GM10248 (cell line): ENCODE measurements around the gene TFE3.

ENCODE experiments used
- CTCF ChIA-PET: fragments of 300-600 bp; sonication (Branson Sonifier 250); formaldehyde crosslinking; extraction: SDS; loops from one replicate; lab custom pipeline; 2021; ENCODE audit warnings: antibody characterized with exemption; lab: Yijun Ruan, JAX
- POLR2A ChIA-PET: fragments of 350-650 bp; sonication (Branson Sonifier 250); formaldehyde crosslinking; extraction: SDS; loops from one replicate; lab custom pipeline; 2020; ENCODE audit warnings: antibody characterized with exemption; lab: Yijun Ruan, JAX
- DNase-seq: peaks from one replicate; pipeline ENCODE4 v3.0.0; 2012; ENCODE audit errors: extremely low spot score
- CTCF ChIP-seq: IDR thresholded peaks from 2 replicates; pipeline ENCODE4 v1.5.1; 2012; ENCODE audit warnings: mild to moderate bottlenecking, low read depth; ENCODE audit errors: extremely low read depth, missing control alignments, control extremely low read depth

TFE3 gene

GRCh38 chrX:49054073-49054762, 11.1 kb upstream of the TFE3 start:
- CTCF ChIA-PET: no interaction called here
- TF ChIP-seq CTCF: no peak
- DNase-seq: no peak
- POLR2A ChIA-PET: no interaction called here

- peak; percentile 79 for DNase-seq
- no peak for TF ChIP-seq CTCF
- CTCF ChIA-PET: interaction anchor here (1.1 kb wide), 1 partner anchor 10 kb away, joined by 3 read pairs; no protein-coding TSS in a partner anchor
- POLR2A ChIA-PET: no interaction called here
Measured at GRCh38 chrX:49053223-49054072, 10.3 kb upstream of the TFE3 start.

- no peak for TF ChIP-seq CTCF
- CTCF ChIA-PET: interaction anchor here (1.0 to 1.6 kb wide), 9 partner anchors 9 to 85 kb away, joined by 3 to 6 read pairs (median 4); partner anchors contain the start of genes CCDC120 and KCND1
- POLR2A ChIA-PET: interaction anchor here (0.9 kb wide), 1 partner anchor 42 kb away, joined by 3 read pairs; the partner anchor contains the start of gene GRIPAP1
- no peak for DNase-seq
Measured at GRCh38 chrX:49043987-49044281, 777 bp upstream of the TFE3 start.

- no peak for TF ChIP-seq CTCF
- DNase-seq: no peak
- CTCF ChIA-PET: interaction anchor here (1.0 to 1.6 kb wide), 5 partner anchors 12 to 121 kb away, joined by 3 to 5 read pairs (median 4); partner anchors contain the start of gene GRIPAP1
- POLR2A ChIA-PET: interaction anchor here (0.6 to 0.7 kb wide), 2 partner anchors 95 to 440 kb away, joined by 5 read pairs; no protein-coding TSS in a partner anchor
Measured at GRCh38 chrX:49042581-49043219, 457 bp downstream of the TFE3 start.

- CTCF ChIA-PET: interaction anchor here (1.0 to 1.6 kb wide), 4 partner anchors 40 to 122 kb away, joined by 3 to 4 read pairs (median 3); partner anchors contain the start of gene GRIPAP1
- POLR2A ChIA-PET: no interaction called here
- TF ChIP-seq CTCF: no peak
- no peak for DNase-seq
Measured at GRCh38 chrX:49041744-49042580, 1.2 kb downstream of the TFE3 start.
